Stomach (tissue), 4 donors: ENCODE results near the gene NEDD4L.

Experiments used
- CTCF ChIP-seq, 7 experiments: fragments of 450-650 bp in 4 of 7; fragments of 200-600 bp in 3 of 7; sonication (generic) in 3 of 7; IDR thresholded peaks; one replicate each; pipeline ENCODE4 v1.5.1; 2016 to 2019; ENCODE audit warnings: antibody characterized with exemption in 7 of 7, control low read depth in 2 of 7, mild to moderate bottlenecking in 1 of 7
- EP300 ChIP-seq: sonication (generic); formaldehyde crosslinking; IDR thresholded peaks from one replicate; pipeline ENCODE4 v1.6.1; 2017; ENCODE audit warnings: antibody characterized with exemption
- POLR2A ChIP-seq, 4 donors: fragments of 450-650 bp; IDR thresholded peaks; one replicate each; pipeline ENCODE4 v1.6.1; 2016; ENCODE audit warnings: antibody characterized with exemption in 4 of 4, control low read depth in 2 of 4, mild to moderate bottlenecking in 1 of 4, moderate library complexity in 1 of 4
- POLR2AphosphoS5 ChIP-seq, 3 donors: sonication (generic); formaldehyde crosslinking; IDR thresholded peaks; one replicate each; pipeline ENCODE4 v1.6.1; 2016; ENCODE audit warnings: antibody characterized with exemption in 3 of 3

GRCh38 chr18:58100154-58100553, 56.1 kb downstream of the NEDD4L start:
- TF ChIP-seq CTCF (IDR thresholded peaks at IDR 0.05) (no peak), POLR2A (IDR thresholded peaks at IDR 0.05) (no peak), POLR2AphosphoS5 (IDR thresholded peaks at IDR 0.05) (no peak), EP300 (no peak)
